Parathyroid adenoma (tissue), 2 donors: ENCODE measurements around the gene MFAP3.

Source experiments
- H2AFZ ChIP-seq: fragments of 300-600 bp; sonication (generic); one replicate; pipeline ENCODE4 v1.7.0; 2017; ENCODE audit warnings: antibody characterized with exemption, mild to moderate bottlenecking
- H3K27ac ChIP-seq: fragments of 300-600 bp; sonication (generic); one replicate; pipeline ENCODE4 v1.7.0; 2017
- H3K27me3 ChIP-seq: fragments of 300-600 bp; sonication (generic); one replicate; pipeline ENCODE4 v1.7.0; 2017; ENCODE audit warnings: low read length; ENCODE audit not compliant: control insufficient read depth, insufficient read depth
- H3K36me3 ChIP-seq: fragments of 300-600 bp; sonication (generic); one replicate; pipeline ENCODE4 v1.7.0; 2017; ENCODE audit warnings: low read length; ENCODE audit not compliant: control insufficient read depth, insufficient read depth
- H3K4me1 ChIP-seq: fragments of 300-600 bp; sonication (generic); one replicate; pipeline ENCODE4 v1.7.0; 2017; ENCODE audit warnings: control low read depth
- H3K4me2 ChIP-seq: fragments of 300-600 bp; sonication (generic); one replicate; pipeline ENCODE4 v1.7.0; 2017; ENCODE audit warnings: low read length
- H3K4me3 ChIP-seq: fragments of 300-600 bp; sonication (generic); one replicate; pipeline ENCODE4 v1.7.0; 2017; ENCODE audit warnings: low read depth, low read length
- H3K79me2 ChIP-seq: fragments of 300-600 bp; sonication (generic); one replicate; pipeline ENCODE4 v1.7.0; 2017; ENCODE audit warnings: control low read depth
- H3K9ac ChIP-seq: fragments of 300-600 bp; sonication (generic); one replicate; pipeline ENCODE4 v1.7.0; 2017; ENCODE audit warnings: mild to moderate bottlenecking
- H3K9me3 ChIP-seq: fragments of 300-600 bp; sonication (generic); one replicate; pipeline ENCODE4 v1.7.0; 2017; ENCODE audit warnings: low read length; ENCODE audit not compliant: control insufficient read depth
- CTCF ChIP-seq: fragments of 300-600 bp; sonication (generic); IDR thresholded peaks from one replicate; pipeline ENCODE4 v1.7.0; 2017; ENCODE audit warnings: antibody characterized with exemption, mild to moderate bottlenecking
- donor health status: primary hyperparathyroidism.

Gene MFAP3

GRCh38 chr5:154076240-154076922 lies 37.6 kb downstream of the MFAP3 start:
- Histone ChIP-seq H3K9ac (no peak overlapping the region), H3K4me1 (peaks cover 6% of the 10 kb centered on the region), H3K79me2 (no peaks in the 10 kb centered on the region), H3K4me2 (no peak overlapping the region), H3K9me3 (no peaks in the 10 kb centered on the region), H3K27ac (no peak overlapping the region), H3K4me3 (no peak overlapping the region), H2AFZ (no peak overlapping the region), H3K27me3 (no peaks in the 10 kb centered on the region), H3K36me3 (no peaks in the 10 kb centered on the region)
- TF ChIP-seq CTCF: no peak

GRCh38 chr5:154077696-154078095 lies 38.9 kb downstream of the MFAP3 start:
- H3K4me1 ChIP-seq: peaks cover 4% of the 10 kb centered on the region
- no peak overlapping the region for H3K9ac ChIP-seq
- H3K4me2 ChIP-seq: no peak overlapping the region
- no peaks in the 10 kb centered on the region for H3K36me3 ChIP-seq
- H2AFZ ChIP-seq: no peak overlapping the region
- no peaks in the 10 kb centered on the region for H3K9me3 ChIP-seq
- H3K79me2 ChIP-seq: no peaks in the 10 kb centered on the region
- no peak for TF ChIP-seq CTCF
- no peak overlapping the region for H3K27ac ChIP-seq
- no peak overlapping the region for H3K4me3 ChIP-seq
- no peaks in the 10 kb centered on the region for H3K27me3 ChIP-seq

GRCh38 chr5:154078272-154078671 lies 39.5 kb downstream of the MFAP3 start:
- Histone ChIP-seq H3K9me3 (no peaks in the 10 kb centered on the region), H3K79me2 (no peaks in the 10 kb centered on the region), H3K4me1 (peaks cover 4% of the 10 kb centered on the region), H3K4me2 (no peak overlapping the region), H2AFZ (no peak overlapping the region), H3K27me3 (no peaks in the 10 kb centered on the region), H3K36me3 (no peaks in the 10 kb centered on the region), H3K4me3 (no peak overlapping the region), H3K27ac (no peak overlapping the region), H3K9ac (no peak overlapping the region)
- TF ChIP-seq CTCF: no peak

GRCh38 chr5:154081246-154081645 lies 42.5 kb downstream of the MFAP3 start:
- H3K36me3 ChIP-seq: no peaks in the 10 kb centered on the region
- no peak for TF ChIP-seq CTCF
- H3K4me2 ChIP-seq: no peak overlapping the region

GRCh38 chr5:154084062-154084639 lies 45.4 kb downstream of the MFAP3 start:
- Histone ChIP-seq H3K27me3 (no peaks in the 10 kb centered on the region), H3K4me2 (no peak overlapping the region), H3K9me3 (no peaks in the 10 kb centered on the region), H3K4me1 (no peaks in the 10 kb centered on the region), H2AFZ (no peak overlapping the region), H3K36me3 (no peaks in the 10 kb centered on the region), H3K27ac (no peak overlapping the region), H3K9ac (no peak overlapping the region), H3K4me3 (no peak overlapping the region), H3K79me2 (no peaks in the 10 kb centered on the region)
- no peak for TF ChIP-seq CTCF

More at GRCh38 chr5:154081246-154081645, 42.5 kb downstream of the MFAP3 start:
- Histone ChIP-seq H3K4me1 (peaks cover 4% of the 10 kb centered on the region), H3K27ac (no peak overlapping the region), H2AFZ (no peak overlapping the region), H3K9ac (no peak overlapping the region), H3K79me2 (no peaks in the 10 kb centered on the region), H3K9me3 (no peaks in the 10 kb centered on the region), H3K4me3 (no peak overlapping the region), H3K27me3 (no peaks in the 10 kb centered on the region)
